Subcutaneous adipose tissue (tissue), 4 donors: ENCODE data around the gene SAP30. TPM values are rescaled to one million over a fixed set of nuclear protein-coding genes. Genes with fewer than 3 reads are reported as not detected.

ENCODE experiments used
- total RNA-seq, 4 donors: library from RNA; depleted of rRNA; stranded (reverse); fragments of >200 nt; gene quantifications; one replicate each; pipeline ENCODE4 v1.1.0, GENCODE V29; 2016
- TF ChIP-seq, protein P1 (sequence below): fragments of 450-650 bp; IDR thresholded peaks from one replicate; pipeline ENCODE4 v1.5.1; 2016; ENCODE audit warnings: low read depth, mild to moderate bottlenecking, control low read depth, antibody characterized with exemption, moderate library complexity

Gene SAP30
- total RNA-seq = 10 to 100 TPM; 26.4 to 53.7 (median 39.3) TPM

DNA sequence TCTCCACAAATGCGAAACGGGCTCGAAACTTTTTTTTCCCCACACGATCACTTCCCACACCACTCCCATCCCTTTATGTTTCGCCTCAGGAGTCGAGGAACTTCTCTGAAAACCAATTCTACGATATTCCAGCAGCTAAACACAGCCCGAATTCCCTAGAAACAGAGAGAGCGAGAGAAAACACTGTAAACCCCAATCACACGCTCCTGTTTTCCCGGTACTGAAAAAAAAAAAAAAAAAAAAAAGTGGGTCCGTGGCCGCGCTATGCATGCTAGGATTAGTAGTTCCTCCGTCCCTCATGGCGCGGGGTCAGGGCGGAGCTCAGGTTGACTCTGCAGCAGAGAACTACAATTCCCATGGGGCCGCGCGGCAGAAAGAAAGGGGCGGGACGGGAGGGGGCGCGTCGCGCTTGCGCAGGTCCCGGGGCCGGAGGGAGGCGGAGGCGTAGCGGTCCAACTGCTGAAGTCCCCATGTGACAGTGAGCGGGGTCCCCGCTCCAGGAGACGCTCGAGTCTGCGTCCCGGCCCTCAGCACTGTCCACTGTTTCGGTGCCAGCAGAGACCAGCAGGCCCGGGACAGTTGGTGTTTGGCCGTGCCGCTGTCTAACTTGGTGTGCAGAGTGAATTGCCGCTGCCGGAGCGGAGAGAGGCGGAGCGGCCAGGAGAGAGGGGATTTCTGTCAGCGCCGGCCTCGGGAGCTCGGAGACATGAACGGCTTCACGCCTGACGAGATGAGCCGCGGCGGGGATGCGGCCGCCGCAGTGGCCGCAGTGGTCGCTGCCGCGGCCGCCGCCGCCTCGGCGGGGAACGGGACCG is at the start of gene SAP30:
Gene SAP30, plus strand, starts transcription at position 478 of the 815 bp plus-strand sequence. Its CDS starts 229 bp downstream, at position 707.
- TF ChIP-seq, protein P1, sequence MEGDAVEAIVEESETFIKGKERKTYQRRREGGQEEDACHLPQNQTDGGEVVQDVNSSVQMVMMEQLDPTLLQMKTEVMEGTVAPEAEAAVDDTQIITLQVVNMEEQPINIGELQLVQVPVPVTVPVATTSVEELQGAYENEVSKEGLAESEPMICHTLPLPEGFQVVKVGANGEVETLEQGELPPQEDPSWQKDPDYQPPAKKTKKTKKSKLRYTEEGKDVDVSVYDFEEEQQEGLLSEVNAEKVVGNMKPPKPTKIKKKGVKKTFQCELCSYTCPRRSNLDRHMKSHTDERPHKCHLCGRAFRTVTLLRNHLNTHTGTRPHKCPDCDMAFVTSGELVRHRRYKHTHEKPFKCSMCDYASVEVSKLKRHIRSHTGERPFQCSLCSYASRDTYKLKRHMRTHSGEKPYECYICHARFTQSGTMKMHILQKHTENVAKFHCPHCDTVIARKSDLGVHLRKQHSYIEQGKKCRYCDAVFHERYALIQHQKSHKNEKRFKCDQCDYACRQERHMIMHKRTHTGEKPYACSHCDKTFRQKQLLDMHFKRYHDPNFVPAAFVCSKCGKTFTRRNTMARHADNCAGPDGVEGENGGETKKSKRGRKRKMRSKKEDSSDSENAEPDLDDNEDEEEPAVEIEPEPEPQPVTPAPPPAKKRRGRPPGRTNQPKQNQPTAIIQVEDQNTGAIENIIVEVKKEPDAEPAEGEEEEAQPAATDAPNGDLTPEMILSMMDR = no peak

GRCh38 chr4:173325007-173325736 is 45.6 kb upstream of the SAP30 start:
- TF ChIP-seq, protein P1 = no peak

DNA sequence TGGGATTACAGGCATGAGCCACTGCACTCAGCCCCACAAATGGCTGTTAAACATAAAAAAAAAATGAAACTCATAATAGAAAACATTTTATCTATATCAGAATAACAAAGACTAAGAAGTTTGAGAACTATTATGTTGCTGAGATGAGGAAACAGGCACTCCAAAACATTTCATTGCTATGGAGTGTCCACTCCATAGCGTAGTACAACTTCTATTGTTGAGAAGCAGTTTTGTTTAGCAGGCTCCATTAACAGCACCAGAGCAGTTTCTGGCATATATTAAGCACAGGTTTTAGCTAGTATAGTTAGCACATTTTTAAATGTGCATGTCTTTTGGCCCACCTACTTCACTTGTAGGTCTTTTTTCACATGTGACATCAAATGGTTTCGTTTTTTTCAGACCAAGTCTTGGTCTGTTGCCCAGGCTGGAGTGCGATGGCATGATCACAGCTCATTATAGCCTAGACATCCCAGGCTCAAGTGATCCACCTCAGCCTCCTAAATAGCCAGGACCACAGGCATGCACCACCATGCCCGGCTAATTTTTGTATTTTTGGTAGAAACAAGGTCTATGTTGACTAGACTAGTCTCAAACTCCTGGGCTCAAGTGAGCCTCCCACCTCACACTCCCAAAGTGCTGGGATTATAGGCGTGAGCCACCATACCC is 42.4 kb upstream of the SAP30 start:
- TF ChIP-seq, protein P1 = no peak

GRCh38 chr4:173330590-173330989 is 40.2 kb upstream of the SAP30 start:
- TF ChIP-seq, protein P1 = no peak

GRCh38 chr4:173332021-173332487 is 38.7 kb upstream of the SAP30 start:
- TF ChIP-seq, protein P1 = no peak

DNA sequence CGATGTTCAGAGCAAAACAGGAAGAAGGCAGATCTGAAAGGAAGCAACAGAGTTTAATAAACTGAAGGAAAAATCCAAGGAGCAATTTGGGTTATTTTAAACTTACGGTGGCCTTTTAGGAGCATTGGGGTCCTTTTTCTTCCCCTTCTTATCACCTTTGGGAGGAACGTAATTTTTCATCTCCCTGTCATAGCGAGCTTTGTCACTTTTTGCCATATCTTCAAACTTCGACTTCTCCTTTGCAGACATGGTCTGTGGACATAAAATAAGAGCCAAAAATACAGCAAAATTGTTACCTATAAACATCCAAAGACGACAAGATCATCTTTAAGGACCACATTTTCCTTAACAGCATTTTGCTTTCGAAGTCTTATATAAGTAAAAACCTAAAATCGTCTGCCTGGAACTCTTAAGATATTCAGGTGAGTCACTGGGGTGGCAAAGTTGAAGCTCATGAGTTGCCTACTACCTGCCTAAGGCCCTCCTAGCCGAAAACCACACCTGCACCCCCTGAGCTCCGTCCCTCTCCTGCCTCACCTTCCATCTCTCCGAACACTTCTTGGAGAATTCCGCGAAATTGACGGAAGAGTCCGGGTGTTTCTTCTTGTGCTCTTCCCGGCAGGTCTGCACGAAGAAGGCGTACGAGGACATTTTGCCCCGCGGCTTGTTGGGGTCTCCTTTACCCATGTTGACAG is 37.6 kb upstream of the SAP30 start:
- TF ChIP-seq, protein P1 = no peak
